Central memory CD8-positive, alpha-beta T cell (primary cell): ENCODE measurements around the gene WDR1.

Experiments used
- ATAC-seq: fragments of 150-1000 bp; cut with Tn5 transposase; replicated peaks from 2 replicates; pipeline ENCODE4 v1.10.0; 2022; ENCODE audit warnings: mild to moderate bottlenecking, moderate FRiP score, moderate number of reproducible peaks; ENCODE audit not compliant: poor library complexity, severe bottlenecking; ENCODE audit errors: extremely low read depth
- DNase-seq, 2 donors: peaks; one replicate each; pipeline ENCODE4 v3.0.0; 2021; ENCODE audit warnings: low spot score in 2 of 2
- H3K27ac Mint-ChIP-seq: one replicate; pipeline ENCODE4 v1.8.0; 2022; ENCODE audit warnings: low read depth, mild to moderate bottlenecking, moderate library complexity, mixed read lengths
- H3K27me3 Mint-ChIP-seq: one replicate; pipeline ENCODE4 v1.8.0; 2022; ENCODE audit warnings: mixed read lengths
- H3K36me3 Mint-ChIP-seq: one replicate; pipeline ENCODE4 v1.8.0; 2022; ENCODE audit warnings: mild to moderate bottlenecking, moderate library complexity, mixed read lengths; ENCODE audit not compliant: insufficient read depth
- H3K4me1 Mint-ChIP-seq: one replicate; pipeline ENCODE4 v1.8.0; 2022; ENCODE audit warnings: mixed read lengths
- H3K4me3 Mint-ChIP-seq: one replicate; pipeline ENCODE4 v1.8.0; 2022; ENCODE audit warnings: mild to moderate bottlenecking, moderate library complexity, mixed read lengths
- H3K9me3 Mint-ChIP-seq: one replicate; pipeline ENCODE4 v1.8.0; 2022; ENCODE audit warnings: mixed read lengths

Gene WDR1

GRCh38 chr4:10034612-10035104, 81.9 kb downstream of the WDR1 start:
- DNase-seq (no peak), ATAC-seq (no peak)
- Mint-ChIP-seq H3K4me3 (no peak overlapping the region), H3K27ac (no peak overlapping the region), H3K9me3 (no peaks in the 10 kb centered on the region), H3K4me1 (peaks cover 7% of the 10 kb centered on the region), H3K36me3 (no peaks in the 10 kb centered on the region), H3K27me3 (peaks cover 14% of the 10 kb centered on the region)

- no peak for ATAC-seq
- Mint-ChIP-seq H3K4me1 (peaks cover 7% of the 10 kb centered on the region), H3K36me3 (no peaks in the 10 kb centered on the region), H3K27me3 (peaks cover 14% of the 10 kb centered on the region), H3K4me3 (no peak overlapping the region), H3K27ac (no peak overlapping the region), H3K9me3 (no peaks in the 10 kb centered on the region)
- DNase-seq, result no peak
Observed at GRCh38 chr4:10034136-10034535, 82.5 kb downstream of the WDR1 start.

GRCh38 chr4:10033191-10033881, 83.3 kb downstream of the WDR1 start:
- no peak overlapping the region for H3K27ac Mint-ChIP-seq
- no peak for DNase-seq
- H3K9me3 Mint-ChIP-seq, result no peaks in the 10 kb centered on the region
- H3K36me3 Mint-ChIP-seq, result no peaks in the 10 kb centered on the region
- H3K4me3 Mint-ChIP-seq, result no peak overlapping the region
- no peak for ATAC-seq
- H3K4me1 Mint-ChIP-seq, result peaks cover 7% of the 10 kb centered on the region
- peaks cover 14% of the 10 kb centered on the region for H3K27me3 Mint-ChIP-seq

GRCh38 chr4:10032625-10033024, 84.0 kb downstream of the WDR1 start:
- DNase-seq, result no peak
- H3K4me1 Mint-ChIP-seq, result peaks cover 7% of the 10 kb centered on the region

GRCh38 chr4:10031668-10032590, 84.7 kb downstream of the WDR1 start:
- Mint-ChIP-seq H3K9me3 (no peaks in the 10 kb centered on the region), H3K27ac (no peak overlapping the region), H3K4me3 (no peak overlapping the region), H3K27me3 (peaks cover 28% of the 10 kb centered on the region), H3K4me1 (peaks cover 7% of the 10 kb centered on the region), H3K36me3 (no peaks in the 10 kb centered on the region)
- ATAC-seq (no peak), DNase-seq (no peak)

More at GRCh38 chr4:10032625-10033024, 84.0 kb downstream of the WDR1 start:
- no peaks in the 10 kb centered on the region for H3K9me3 Mint-ChIP-seq
- H3K36me3 Mint-ChIP-seq, result no peaks in the 10 kb centered on the region
- no peak overlapping the region for H3K27ac Mint-ChIP-seq
- H3K4me3 Mint-ChIP-seq, result no peak overlapping the region
- ATAC-seq, result no peak
- H3K27me3 Mint-ChIP-seq, result peaks cover 21% of the 10 kb centered on the region

DNA sequence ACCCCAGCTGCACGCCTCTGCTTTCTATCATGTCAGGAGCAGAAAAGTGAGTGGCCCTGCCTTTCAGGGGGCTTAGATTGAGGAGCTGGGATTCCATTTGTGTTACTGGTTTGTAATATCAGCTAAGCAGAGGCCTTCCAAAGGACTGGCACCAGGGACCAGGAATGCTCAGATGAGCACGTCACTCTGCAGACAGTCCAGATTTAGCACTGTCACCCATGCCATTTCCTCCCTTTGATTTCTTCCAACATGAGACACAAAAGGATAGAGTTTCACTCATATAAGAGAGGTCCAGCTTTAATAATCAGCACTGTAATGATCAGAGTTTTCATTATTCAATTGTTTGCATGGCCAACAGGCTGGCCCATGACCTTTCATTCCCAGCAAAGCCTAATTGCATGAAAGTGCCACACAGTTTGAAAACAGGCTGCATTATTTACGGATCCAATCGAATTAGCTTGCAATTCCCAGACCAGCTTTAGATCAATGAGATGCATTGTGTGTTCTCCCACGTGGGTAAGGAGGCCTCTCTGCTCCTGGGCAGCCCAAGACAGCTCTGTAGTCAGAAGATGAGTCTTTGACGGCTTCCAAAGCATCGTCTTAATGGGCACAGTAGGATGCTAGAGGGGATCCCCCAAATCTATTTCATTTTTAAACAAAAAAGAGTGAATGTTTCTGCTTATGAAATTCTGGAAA, 85.5 kb downstream of the WDR1 start:
- ATAC-seq (no peak), DNase-seq (no peak)
- Mint-ChIP-seq H3K9me3 (no peaks in the 10 kb centered on the region), H3K27ac (no peak overlapping the region), H3K4me3 (no peak overlapping the region), H3K36me3 (no peaks in the 10 kb centered on the region), H3K27me3 (peaks cover 36% of the 10 kb centered on the region), H3K4me1 (peaks cover 7% of the 10 kb centered on the region)

- Mint-ChIP-seq H3K9me3 (no peaks in the 10 kb centered on the region), H3K27ac (no peak overlapping the region), H3K36me3 (no peaks in the 10 kb centered on the region), H3K27me3 (peaks cover 45% of the 10 kb centered on the region), H3K4me3 (no peak overlapping the region), H3K4me1 (peaks cover 7% of the 10 kb centered on the region)
- no peak for ATAC-seq
- DNase-seq, result no peak
Observed at GRCh38 chr4:10029403-10029802, 87.2 kb downstream of the WDR1 start.

DNA sequence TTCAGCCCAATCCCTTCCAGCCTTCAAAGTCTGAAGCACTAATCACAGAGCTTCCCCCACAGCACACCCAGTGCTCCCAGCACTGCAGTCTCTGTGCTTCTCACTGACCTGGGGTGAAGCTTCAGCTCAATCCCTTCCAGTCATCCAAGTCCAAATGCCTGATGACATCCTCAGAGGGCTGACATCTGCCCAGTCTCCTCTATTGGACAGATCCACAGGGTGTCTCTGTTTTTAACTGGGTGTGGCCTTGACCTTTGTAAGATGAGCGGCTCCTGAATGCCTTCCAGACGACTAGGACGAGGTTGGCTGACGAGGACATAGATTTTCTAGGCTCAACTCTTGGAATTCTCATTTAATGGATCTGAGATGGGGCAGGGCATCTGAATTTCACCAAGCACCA, 87.7 kb downstream of the WDR1 start:
- Mint-ChIP-seq H3K4me1 (peaks cover 7% of the 10 kb centered on the region), H3K9me3 (no peaks in the 10 kb centered on the region), H3K27ac (no peak overlapping the region), H3K4me3 (no peak overlapping the region), H3K27me3 (peaks cover 45% of the 10 kb centered on the region), H3K36me3 (no peaks in the 10 kb centered on the region)
- ATAC-seq (no peak), DNase-seq (no peak)

DNA sequence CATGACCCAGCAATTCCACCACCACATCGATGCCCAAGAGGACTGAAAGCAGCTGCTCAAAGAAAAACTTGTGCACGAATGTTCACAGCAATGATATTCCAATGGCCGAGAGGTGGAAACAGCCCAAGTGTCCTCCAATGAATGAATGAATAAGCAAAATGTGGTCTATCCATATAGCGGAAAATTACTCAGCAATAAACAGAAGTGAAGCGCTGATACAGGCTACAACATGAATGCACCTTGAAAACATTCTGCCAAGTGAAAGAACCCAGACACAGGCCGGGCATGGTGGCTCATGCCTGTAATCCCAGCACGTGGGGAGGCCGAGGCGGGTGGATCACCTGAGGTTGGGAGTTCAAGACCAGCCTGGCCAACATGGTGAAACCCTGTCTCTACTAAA, 90.1 kb downstream of the WDR1 start:
- H3K4me1 Mint-ChIP-seq, result no peaks in the 10 kb centered on the region
- H3K4me3 Mint-ChIP-seq, result no peak overlapping the region
- H3K27me3 Mint-ChIP-seq, result peaks cover 39% of the 10 kb centered on the region
- H3K27ac Mint-ChIP-seq, result no peak overlapping the region
- ATAC-seq, result no peak
- H3K9me3 Mint-ChIP-seq, result no peaks in the 10 kb centered on the region
- peaks cover 2% of the 10 kb centered on the region for H3K36me3 Mint-ChIP-seq
- no peak for DNase-seq

- no peak overlapping the region for H3K27ac Mint-ChIP-seq
- no peaks in the 10 kb centered on the region for H3K9me3 Mint-ChIP-seq
- no peak overlapping the region for H3K4me3 Mint-ChIP-seq
- peaks cover 39% of the 10 kb centered on the region for H3K27me3 Mint-ChIP-seq
- H3K4me1 Mint-ChIP-seq, result no peaks in the 10 kb centered on the region
- ATAC-seq (no peak), DNase-seq (no peak)
- peaks cover 2% of the 10 kb centered on the region for H3K36me3 Mint-ChIP-seq
Observed at GRCh38 chr4:10025230-10025806, 91.3 kb downstream of the WDR1 start.
